GM19239 (cell line): Measurements from ENCODE around the gene TGM1.
A peak's percentile ranks its signal among the peaks of the same experiment; 100 is the strongest.

Source experiments
- DNase-seq: peaks from one replicate; pipeline ENCODE4 v3.0.0; 2011; ENCODE audit warnings: low spot score; ENCODE audit not compliant: insufficient read length
- FAIRE-seq: peaks from 2 replicates; lab custom pipeline; 2011; peaks lifted over from hg19 to GRCh38; lab: Jason Lieb, UNC

TGM1 gene

DNA sequence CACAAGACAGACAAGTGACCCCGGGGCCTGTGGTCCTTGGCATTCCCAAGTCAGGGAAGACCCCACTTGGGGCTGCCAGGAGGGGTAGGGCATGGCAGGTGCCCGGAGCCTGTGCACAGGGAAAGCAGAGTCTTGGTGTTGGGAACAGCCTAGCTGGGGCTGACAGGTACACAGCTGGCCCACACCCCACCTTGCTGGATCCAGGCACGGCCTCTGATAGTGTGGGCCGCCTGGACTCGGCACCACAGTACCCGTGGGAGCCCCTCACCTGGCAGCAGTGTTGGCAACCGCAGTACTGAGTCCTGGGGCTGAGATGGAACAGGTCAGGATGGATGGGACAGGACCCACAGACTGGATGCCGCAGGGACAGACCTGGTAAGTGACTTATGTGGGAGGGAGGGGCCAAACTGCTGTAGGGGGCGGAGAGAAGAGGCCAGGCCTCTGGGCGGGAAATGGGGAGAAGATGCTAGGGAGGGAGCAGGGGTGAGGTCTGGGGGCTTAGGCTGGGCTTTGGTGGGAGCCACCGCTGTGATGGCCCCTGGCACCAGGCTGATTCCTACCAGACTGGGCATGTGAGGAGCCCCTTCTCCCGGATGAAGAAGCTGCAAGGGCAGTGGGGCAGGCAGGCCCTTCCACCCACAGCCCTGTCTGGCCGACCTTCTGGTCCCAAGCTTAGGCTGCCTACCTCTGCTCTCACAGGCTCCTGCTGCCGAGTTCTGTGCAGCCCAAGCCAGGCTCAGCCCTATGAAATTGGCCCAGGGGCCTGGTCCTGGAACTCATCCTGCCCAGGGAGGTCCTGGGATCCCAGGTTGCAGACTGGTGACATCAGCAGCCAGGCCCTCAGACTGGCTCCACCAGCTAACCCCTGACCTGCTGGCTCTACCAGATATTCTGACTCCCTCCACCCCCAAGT lies at the start of gene TGM1:
TGM1 (minus strand) TSS at position 357 of the 913 bp plus-strand sequence. CDS start 825 bp downstream, outside the sequence.
- FAIRE-seq: no peak

DNA sequence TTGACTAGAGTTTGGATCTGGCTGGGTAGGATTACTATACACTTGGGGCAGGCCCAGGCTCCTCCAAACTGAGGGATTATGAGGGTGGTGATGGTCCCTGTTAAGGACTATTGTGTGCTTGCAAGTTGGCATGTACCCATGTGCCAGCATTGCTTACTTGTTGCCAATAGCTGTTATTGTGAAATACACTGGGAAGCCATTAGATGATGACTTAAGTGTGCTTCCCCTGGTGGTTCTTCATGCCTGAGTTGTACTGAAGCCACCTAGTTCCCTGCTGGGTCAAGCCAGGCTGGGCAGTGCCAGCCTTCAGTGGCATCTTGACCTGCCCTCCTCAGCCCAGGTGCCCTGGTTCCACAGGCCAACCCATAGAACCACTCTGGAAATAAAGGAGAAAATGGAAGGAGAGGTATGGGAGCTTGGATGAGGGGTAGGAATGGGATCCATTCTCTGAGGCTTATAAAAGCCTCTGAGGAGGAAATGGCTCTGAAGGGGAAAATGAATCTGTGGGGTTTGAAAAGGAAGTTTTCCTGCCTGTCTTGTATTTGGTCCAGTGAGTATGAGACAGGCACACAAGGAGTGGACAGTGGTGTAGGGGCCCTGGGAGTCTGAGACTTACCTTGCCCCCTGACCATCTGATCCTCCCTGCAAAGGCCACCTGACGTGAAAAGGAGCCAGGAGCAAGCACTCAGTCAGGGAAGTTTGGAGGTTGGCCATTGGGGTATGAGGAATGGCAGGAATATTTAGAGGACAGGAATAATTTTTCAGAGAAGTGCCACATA lies 49.0 kb upstream of the TGM1 start:
- FAIRE-seq (peak; percentile 23), DNase-seq (no peak)

More for the DNA sequence above, at the start of gene TGM1:
- no peak for DNase-seq

DNA sequence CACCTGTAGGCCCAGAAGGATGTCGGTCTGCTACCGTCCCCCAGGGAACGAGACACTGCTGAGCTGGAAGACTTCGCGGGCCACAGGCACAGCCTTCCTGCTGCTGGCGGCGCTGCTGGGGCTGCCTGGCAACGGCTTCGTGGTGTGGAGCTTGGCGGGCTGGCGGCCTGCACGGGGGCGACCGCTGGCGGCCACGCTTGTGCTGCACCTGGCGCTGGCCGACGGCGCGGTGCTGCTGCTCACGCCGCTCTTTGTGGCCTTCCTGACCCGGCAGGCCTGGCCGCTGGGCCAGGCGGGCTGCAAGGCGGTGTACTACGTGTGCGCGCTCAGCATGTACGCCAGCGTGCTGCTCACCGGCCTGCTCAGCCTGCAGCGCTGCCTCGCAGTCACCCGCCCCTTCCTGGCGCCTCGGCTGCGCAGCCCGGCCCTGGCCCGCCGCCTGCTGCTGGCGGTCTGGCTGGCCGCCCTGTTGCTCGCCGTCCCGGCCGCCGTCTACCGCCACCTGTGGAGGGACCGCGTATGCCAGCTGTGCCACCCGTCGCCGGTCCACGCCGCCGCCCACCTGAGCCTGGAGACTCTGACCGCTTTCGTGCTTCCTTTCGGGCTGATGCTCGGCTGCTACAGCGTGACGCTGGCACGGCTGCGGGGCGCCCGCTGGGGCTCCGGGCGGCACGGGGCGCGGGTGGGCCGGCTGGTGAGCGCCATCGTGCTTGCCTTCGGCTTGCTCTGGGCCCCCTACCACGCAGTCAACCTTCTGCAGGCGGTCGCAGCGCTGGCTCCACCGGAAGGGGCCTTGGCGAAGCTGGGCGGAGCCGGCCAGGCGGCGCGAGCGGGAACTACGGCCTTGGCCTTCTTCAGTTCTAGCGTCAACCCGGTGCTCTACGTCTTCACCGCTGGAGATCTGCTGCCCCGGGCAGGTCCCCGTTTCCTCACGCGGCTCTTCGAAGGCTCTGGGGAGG lies 47.9 kb upstream of the TGM1 start, which contains the start of gene LTB4R:
LTB4R (plus strand) TSS at position 857 of the 959 bp plus-strand sequence. CDS start 4,150 bp downstream, outside the sequence.
- FAIRE-seq (peak; percentile 81), DNase-seq (peak; percentile 76)

DNA sequence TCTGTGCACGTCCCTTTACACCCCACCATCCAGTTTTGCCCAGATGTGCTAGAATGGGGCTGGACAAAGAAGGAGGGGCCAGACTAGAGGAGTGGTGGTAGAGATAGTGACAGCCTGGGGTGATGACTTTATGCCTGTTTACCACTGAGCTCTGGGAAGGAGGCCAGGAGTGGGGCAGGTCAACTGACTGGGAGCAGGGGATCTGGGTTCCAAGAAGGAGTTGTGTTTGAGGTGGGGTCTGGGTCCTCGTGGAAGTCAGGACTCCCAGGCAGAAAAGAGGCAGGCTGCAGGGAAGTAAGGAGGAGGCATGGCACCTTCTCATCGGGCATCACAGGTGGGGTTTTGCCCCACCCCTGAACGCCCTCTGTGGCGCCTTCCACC lies 47.3 kb upstream of the TGM1 start:
- DNase-seq: no peak
- FAIRE-seq: peak; percentile 11

DNA sequence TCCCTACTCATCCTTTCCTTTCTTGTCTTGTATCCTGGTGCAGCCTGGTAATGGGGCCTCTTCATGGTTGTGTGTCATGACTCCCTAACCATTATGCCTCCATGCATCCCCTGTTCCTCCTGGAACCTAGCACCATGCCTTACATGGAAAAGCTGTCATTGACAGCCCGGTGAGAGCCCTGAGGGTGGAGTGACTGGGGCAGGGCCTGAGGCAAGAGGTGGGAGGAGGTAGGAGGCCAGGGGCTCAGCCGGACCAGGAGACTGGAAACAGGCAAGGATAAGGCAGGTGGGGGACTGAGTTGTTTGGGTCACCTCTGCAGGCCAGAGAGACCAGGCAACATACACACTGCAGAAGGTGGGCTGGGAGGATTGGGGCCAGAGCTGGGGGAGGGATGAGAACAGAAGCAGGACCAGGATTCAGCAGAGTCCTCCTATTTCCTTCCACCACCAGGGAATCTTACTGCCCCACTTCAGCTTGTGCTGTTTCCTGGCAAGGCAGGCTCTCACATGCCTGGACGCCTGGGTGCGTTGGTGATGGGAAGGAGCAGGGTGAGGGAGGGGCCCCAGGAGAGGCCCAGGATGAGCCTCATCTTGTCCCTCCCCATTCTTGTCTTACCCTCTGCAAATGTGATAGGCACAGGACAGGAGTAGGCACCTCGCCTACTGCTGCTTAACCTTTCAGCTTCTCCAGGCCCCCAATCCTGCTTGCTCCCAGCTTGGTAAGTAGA lies 46.7 kb upstream of the TGM1 start, which contains the start of gene LTB4R2:
LTB4R2 (plus strand) TSS at position 603 of the 727 bp plus-strand sequence. CDS start 525 bp downstream, outside the sequence.
- no peak for FAIRE-seq

DNA sequence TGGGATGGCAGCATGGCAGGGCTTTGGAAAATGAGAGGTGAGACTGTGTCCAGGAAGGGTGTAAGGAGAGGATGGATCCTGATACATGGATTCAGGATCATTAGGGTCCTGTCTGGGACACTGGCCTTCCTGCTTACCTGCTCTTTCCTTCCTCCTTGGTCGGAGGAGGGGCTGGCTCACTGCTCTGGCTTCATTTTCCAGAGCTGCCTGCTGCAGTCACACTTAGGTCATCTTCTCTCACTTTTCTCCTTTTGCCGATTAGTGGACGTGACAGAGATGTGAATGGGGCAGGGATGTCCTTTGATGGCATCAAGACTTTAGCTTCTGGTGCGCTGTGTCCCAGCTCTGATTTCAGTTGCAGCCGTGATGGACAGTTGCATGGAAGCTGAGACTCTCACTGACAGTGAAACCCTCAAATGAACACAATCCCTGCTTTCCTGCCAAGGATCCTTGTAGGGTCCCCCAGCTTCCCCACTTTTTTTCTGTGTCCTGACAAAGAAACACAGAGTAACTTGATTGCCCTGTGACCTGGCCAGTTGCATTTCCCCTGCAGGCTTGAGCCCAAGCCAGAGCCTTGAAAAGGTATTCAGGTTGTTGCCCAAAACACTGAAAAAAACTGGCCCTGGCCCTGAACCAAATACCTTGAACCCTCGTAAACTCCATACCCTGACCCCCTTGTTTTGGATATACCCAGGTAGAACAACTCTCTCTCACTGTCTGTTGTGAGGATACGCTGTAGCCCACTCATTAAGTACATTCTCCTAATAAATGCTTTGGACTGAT lies 45.6 kb upstream of the TGM1 start:
- FAIRE-seq: no peak
- no peak for DNase-seq

More for the DNA sequence above, 46.7 kb upstream of the TGM1 start, which contains the start of gene LTB4R2:
- no peak for DNase-seq

DNA sequence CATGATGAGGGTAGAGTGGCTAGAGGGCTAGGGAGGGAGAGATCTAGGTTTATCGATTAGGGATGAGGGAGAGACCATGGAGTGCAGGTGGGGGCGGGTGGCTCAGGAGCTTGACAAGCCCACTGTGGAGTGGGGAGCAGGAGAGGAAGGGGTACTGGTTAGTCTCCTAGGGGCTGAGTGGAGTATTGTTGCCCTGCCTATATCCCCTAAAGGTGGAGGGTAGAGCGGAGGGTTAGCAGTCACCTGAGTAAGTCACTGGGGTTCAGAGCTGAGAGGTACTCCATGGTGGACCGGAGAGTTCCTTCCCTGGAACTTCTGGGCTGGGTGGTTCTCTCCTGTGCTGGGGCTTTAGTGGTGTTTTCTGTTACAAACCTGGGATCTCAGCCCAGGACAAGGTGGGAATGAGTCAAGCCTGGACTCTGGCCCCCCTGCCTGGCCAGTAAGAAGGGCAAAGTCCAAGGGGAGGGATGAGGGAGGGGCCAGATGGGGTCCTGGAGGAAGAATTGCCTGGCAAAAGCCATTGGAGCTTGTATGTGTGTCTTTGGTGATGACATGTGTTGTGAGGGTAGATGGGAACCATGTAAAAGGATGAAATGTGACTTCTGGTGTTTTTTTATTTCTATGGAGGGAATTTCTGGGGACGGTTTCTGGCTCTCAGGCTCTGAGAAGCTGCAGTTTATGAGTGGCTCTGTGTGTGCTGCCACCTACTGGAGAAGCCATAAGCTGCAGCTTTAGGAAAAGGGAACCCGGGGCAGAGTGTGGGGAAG lies 44.8 kb upstream of the TGM1 start, which contains the start of gene CIDEB:
CIDEB (minus strand) TSS at position 403 of the 767 bp plus-strand sequence; CDS start at position 284, 119 bp downstream.
- FAIRE-seq: peak; percentile 86
- no peak for DNase-seq

DNA sequence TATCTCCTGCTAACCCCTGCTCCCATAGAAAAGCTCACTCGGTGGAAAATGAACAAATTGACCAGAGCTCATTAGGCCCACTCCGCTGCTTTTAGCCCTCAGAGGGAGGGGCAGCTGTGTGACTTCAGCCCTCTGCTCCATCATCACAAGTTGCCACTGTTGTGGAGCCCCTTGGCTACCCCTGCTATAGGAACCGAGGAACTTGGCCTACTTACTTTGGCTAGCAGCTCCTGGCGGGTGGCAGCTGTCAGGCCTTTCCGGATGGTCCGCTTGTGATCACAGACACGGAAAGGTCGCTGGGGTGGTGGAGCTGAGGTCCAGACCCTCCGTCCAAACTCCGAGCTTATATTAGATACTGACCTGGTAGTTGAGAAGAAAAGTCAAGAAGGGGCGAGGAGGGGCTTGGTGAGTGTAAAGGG lies 44.2 kb upstream of the TGM1 start:
- FAIRE-seq: no peak
- no peak for DNase-seq

DNA sequence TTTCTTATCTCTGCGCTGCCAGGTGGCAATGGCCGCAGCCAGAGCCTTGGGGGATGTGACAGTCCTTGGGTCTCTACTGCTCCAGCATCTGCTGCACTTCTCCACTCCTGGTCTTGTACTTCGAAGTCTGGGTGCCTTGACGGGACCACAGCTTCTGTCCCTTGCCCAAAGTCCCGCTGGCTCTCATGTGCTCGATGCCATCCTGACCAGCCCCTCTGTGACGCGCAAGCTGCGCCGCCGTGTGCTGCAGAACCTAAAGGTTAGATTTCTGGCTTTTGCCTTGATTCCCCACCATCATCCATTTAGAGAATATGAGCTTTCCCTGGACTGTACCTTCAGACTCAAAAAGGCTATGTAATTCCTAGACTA lies 41.0 kb upstream of the TGM1 start:
- no peak for DNase-seq

DNA sequence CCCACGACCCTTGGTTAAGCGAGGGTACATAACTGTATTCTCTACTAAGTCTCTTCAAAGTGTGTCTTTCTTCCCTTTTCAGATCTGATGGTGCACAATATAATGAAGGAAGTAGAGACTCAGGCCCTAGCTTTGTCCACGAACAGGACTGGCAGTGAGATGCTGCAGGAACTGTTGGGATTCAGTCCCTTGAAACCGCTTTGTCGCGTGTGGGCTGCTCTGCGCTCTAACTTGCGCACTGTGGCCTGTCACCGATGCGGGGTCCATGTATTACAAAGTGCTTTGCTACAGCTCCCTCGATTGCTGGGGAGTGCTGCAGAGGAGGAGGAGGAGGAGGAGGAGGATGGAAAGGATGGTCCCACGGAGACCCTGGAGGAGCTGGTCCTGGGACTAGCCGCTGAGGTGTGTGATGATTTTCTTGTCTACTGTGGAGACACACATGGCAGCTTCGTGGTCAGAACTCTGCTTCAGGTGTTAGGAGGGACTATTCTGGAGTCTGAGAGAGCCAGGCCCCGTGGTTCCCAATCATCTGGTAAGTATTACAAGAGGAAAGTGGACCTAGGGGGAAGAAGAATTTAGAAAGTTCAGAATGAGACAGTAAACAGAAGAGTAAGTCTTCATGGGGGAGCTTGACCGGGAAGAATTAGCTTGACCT lies 37.5 kb upstream of the TGM1 start:
- no peak for FAIRE-seq
- DNase-seq: no peak

More for the DNA sequence above, 41.0 kb upstream of the TGM1 start:
- FAIRE-seq: no peak

DNA sequence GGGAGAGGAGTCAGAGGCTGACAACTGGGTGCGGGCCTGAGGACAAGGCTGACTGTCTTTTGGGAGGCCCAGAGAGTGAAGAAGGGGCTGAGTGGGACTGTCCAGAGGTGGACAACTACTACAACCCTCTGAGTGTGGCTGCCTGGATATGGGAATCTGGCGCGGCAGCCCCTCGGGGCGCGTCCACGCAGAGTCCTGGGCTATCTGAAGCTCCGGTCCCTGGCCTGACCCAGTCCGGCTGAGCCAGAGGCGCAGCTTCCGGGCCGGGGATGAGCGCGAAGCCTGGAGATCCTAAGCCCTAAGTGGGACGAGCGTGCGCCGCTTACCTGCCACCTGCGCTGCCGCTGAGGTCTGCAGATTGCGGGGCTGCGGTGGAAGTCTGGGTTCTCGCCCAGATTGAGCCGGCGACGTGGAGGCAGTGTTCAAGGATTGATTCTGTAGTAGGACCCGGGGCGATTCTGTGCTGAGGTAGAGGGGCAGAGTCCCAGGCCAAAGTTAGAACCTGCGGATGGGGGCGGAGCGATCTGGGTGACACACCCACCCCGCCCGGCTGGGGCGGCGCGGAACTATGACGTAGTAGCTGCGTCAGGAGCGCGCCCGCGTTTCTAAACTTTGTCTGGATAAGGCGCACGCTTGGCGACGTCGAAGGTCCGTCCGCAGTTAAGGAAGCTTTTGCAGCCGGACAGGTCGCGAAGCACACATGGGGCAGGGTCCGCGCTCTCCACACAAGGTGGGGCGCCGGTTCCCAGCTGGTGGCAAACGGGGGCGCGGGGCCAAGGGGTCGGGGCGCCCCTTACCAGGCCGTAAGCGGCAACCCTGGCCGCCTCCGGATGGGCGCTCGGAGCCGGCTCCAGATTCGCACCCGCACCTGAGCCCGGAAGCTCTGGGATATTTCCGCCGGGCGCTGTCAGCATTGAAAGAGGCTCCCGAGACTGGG lies 36.5 kb upstream of the TGM1 start, which contains the start of the genes DHRS1 and NOP9:
DHRS1 (minus strand) TSS at position 526 of the 937 bp plus-strand sequence. CDS start 674 bp downstream, outside the sequence.
NOP9 (plus strand) TSS at position 596 of the 937 bp plus-strand sequence; CDS start at position 701, 105 bp downstream.
- DNase-seq (peak; percentile 89), FAIRE-seq (peak; percentile 91)

DNA sequence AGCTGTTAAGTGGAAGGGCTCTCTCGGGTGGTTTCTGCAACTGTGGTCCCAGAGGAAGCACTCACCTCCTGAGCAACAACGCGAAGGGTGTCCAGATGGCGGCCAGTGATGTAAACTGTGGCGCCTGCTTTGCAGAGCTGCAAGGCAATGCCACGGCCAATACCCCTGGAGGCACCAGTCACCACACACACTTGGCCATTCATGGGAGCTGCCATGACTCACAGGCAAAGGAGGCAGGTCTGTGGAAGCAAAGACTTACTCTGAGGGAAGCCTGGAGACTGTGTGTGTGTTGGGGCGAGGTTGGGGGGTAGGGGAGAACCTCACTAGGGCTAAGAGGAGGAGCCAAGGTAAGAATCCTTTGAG lies 35.9 kb upstream of the TGM1 start:
- no peak for FAIRE-seq
- no peak for DNase-seq

DNA sequence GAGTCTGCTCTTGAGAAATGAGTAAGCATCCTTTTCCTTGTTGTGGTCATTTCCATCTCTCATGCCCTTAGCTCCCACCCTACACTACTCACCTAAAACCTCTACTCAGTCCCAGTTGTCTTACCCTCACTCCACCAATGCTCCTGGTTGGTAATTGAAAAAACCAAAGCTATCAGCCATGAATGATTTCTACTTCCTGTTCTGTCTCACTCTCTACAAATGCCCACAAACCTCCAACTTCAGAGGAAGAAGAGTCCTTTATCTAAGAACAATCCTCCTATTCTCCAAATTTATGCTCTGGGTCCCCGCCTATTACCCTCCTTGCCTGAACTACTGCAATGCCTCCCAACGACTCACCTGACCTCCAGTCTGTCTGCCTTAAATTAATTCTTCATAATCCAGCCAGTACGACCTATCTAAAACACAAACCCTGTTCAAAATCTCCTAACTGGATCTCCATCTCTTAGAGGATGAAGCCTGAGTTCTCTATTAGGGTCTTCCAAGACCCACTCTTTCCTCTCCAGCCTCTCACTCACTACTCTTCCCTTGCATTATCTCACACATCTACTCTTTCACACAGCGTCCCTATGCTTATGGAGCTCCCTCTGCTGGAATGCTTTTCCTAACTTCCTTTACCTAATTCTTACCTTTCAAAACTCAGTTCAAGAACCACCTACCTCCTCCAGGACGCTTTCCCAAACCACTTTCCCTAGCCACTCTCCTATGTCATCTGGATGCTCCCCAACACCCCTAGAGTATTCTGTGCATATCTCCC lies 34.4 kb upstream of the TGM1 start:
- no peak for FAIRE-seq

DNA sequence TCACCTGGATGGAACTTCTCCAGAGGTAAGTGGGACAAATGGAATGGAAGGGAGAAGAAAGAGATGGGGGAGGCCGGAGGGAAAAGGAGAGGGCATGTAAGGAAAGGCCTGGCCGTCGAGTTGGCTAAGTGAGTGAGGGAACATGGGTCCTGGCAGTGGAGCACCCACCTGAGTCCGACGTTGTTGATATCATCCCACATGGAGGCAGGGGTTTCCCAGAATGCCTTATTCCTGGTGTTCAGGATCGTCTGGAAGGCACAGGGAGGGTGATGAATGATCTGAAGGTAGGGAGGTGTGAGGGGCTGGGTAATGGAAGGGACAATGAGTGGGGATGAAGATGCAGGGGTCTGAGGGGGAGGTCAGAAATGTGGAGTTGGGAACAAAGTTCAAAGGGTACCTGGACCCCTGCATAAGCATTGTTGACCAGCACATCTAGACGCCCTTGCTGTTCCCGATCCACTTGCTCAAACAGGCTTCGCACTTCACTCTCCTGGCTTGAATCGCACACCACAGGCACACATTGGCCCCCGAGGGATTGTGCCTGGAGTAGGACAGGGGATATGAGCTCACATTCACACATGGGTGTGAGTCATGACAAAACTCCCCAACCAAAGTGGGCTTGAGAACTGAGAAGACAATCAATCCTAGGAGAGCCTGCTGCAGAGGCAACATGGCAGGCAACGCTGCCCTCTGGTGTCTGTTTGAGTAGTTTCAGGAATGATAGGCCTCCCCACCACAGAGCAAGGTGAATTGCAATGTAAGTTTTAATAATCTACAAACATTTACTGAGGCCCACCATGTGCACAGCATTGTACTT lies 33.6 kb upstream of the TGM1 start:
- FAIRE-seq (peak; percentile 91), DNase-seq (peak; percentile 71)

More for the DNA sequence above, 34.4 kb upstream of the TGM1 start:
- no peak for DNase-seq
